H1 (cell line): Measurements from ENCODE around the gene EPN3. TPM values are rescaled to one million over a fixed set of nuclear protein-coding genes. Genes with fewer than 3 reads are reported as not detected.
A peak's percentile ranks its signal among the peaks of the same experiment; 100 is the strongest.

Source experiments
- CTCF ChIA-PET: fragments of 300-600 bp; sonication (Branson Sonifier 250); formaldehyde crosslinking; loops from one replicate; lab custom pipeline; 2021; ENCODE audit not compliant: partially characterized antibody; lab: Charles Lee
- POLR2A ChIA-PET: fragments of 300-600 bp; sonication (Branson Sonifier 250); formaldehyde crosslinking; loops from one replicate; lab custom pipeline; 2021; ENCODE audit warnings: inconsistent platforms; ENCODE audit not compliant: partially characterized antibody; lab: Charles Lee
- DNase-seq, 2 experiments: peaks; one replicate each; pipeline versions ENCODE4 v3.0.0 to v3.0.0-alpha.2; 2010 to 2022; ENCODE audit warnings: low spot score in 2 of 2, low read depth in 1 of 2, mixed read lengths in 1 of 2
- FAIRE-seq: peaks from 2 replicates; lab custom pipeline; 2011; peaks lifted over from hg19 to GRCh38; lab: Jason Lieb, UNC
- H2AFZ ChIP-seq: 2 replicates; pipeline ENCODE4 v1.8.1; 2012; ENCODE audit warnings: low read length, inconsistent platforms
- H2AK5ac ChIP-seq: 2 replicates; pipeline ENCODE4 v1.6.1; 2013; ENCODE audit warnings: low read depth, low read length
- H2BK120ac ChIP-seq: replicated peaks from 2 replicates; pipeline ENCODE3; 2013; ENCODE audit warnings: low read depth, low read length, inconsistent platforms
- H2BK12ac ChIP-seq: 2 replicates; pipeline ENCODE4 v1.6.1; 2013; ENCODE audit warnings: low read depth, low read length
- H2BK15ac ChIP-seq: 2 replicates; pipeline ENCODE4 v1.6.1; 2013; ENCODE audit warnings: low read length
- H2BK20ac ChIP-seq: 2 replicates; pipeline ENCODE4 v1.6.1; 2013; ENCODE audit warnings: low read length
- H2BK5ac ChIP-seq: 2 replicates; pipeline ENCODE4 v1.6.1; 2013; ENCODE audit warnings: low read depth, low read length
- H3K14ac ChIP-seq: 2 replicates; pipeline ENCODE4 v1.6.1; 2013; ENCODE audit warnings: inconsistent platforms; ENCODE audit not compliant: insufficient read length
- H3K18ac ChIP-seq: 2 replicates; pipeline ENCODE4 v1.6.1; 2013; ENCODE audit warnings: low read length; ENCODE audit errors: extremely low read depth
- H3K23ac ChIP-seq: 2 replicates; pipeline ENCODE4 v1.6.1; 2013; ENCODE audit warnings: inconsistent platforms; ENCODE audit not compliant: insufficient read length
- H3K23me2 ChIP-seq: 2 replicates; pipeline ENCODE4 v1.6.1; 2013; ENCODE audit warnings: low read depth, low read length
- H3K27ac ChIP-seq: 2 replicates; pipeline ENCODE4 v1.6.1; 2011; ENCODE audit warnings: low read depth, low read length, inconsistent platforms
- H3K27me3 ChIP-seq, 4 experiments: replicated peaks in 1 of 4; 1 replicate in 1 of 4; 2 replicates in 3 of 4; pipeline versions ENCODE4 v1.6.1 to v1.8.1; 2011 to 2013; ENCODE audit warnings: low read length in 3 of 4, mild to moderate bottlenecking in 3 of 4, inconsistent platforms in 2 of 4, mixed read lengths in 2 of 4, moderate library complexity in 1 of 4; ENCODE audit not compliant: control insufficient read depth in 3 of 4, insufficient read depth in 3 of 4; ENCODE audit errors: extremely low read depth in 1 of 4
- H3K36me3 ChIP-seq, 4 experiments: 2 replicates each; pipeline versions ENCODE4 v1.6.1 to v1.8.1; 2011 to 2013; ENCODE audit warnings: mild to moderate bottlenecking in 4 of 4, low read length in 3 of 4, moderate library complexity in 2 of 4, control low read depth in 1 of 4, inconsistent platforms in 1 of 4; ENCODE audit not compliant: insufficient read depth in 4 of 4, control insufficient read depth in 2 of 4
- H3K4ac ChIP-seq: replicated peaks from 2 replicates; pipeline ENCODE3; 2013; ENCODE audit warnings: low read length, low read depth, mixed read lengths, inconsistent platforms; ENCODE audit not compliant: insufficient read length
- H3K4me1 ChIP-seq, 4 experiments: replicated peaks in 1 of 4; 1 replicate in 1 of 4; 2 replicates in 3 of 4; pipeline versions ENCODE4 v1.6.1 to v1.8.1; 2011 to 2013; ENCODE audit warnings: low read length in 3 of 4, inconsistent platforms in 2 of 4, mixed read lengths in 1 of 4; ENCODE audit not compliant: insufficient read depth in 4 of 4, control insufficient read depth in 3 of 4
- H3K4me2 ChIP-seq, 2 experiments: 2 replicates each; pipeline versions ENCODE4 v1.6.1 to v1.8.1; 2011 to 2013; ENCODE audit warnings: low read depth in 2 of 2, low read length in 2 of 2, control low read depth in 1 of 2, inconsistent platforms in 1 of 2, mild to moderate bottlenecking in 1 of 2; ENCODE audit not compliant: insufficient read depth in 1 of 2
- H3K4me3 ChIP-seq, 4 experiments: fragments of 200-600, 300-600 bp in 1 of 4; sonication (generic), shearing (Covaris generic), sonication (Bioruptor Twin) in 1 of 4; 2 replicates each; pipeline versions ENCODE4 v1.5.1 to v1.8.1; 2011 to 2016; ENCODE audit warnings: low read length in 4 of 4, low read depth in 3 of 4, control low read depth in 2 of 4, inconsistent platforms in 2 of 4, mild to moderate bottlenecking in 2 of 4, mixed read lengths in 1 of 4, moderate library complexity in 1 of 4; ENCODE audit not compliant: insufficient read depth in 2 of 4; ENCODE audit errors: extremely low read depth in 1 of 4
- H3K56ac ChIP-seq: replicated peaks from 2 replicates; pipeline ENCODE3; 2013; ENCODE audit warnings: low read depth, mild to moderate bottlenecking, mixed read lengths, low read length, inconsistent platforms; ENCODE audit not compliant: insufficient read length
- H3K79me1 ChIP-seq: 2 replicates; pipeline ENCODE4 v1.6.1; 2013; ENCODE audit warnings: low read depth, low read length, control low read depth
- H3K79me2 ChIP-seq, 2 experiments: 2 replicates each; pipeline versions ENCODE4 v1.6.1 to v1.8.1; 2012 to 2013; ENCODE audit warnings: low read length in 2 of 2, mild to moderate bottlenecking in 2 of 2, inconsistent platforms in 1 of 2; ENCODE audit not compliant: insufficient read depth in 2 of 2, control insufficient read depth in 1 of 2
- H3K9ac ChIP-seq, 4 experiments: replicated peaks in 1 of 4; 1 replicate in 1 of 4; 2 replicates in 3 of 4; pipeline versions ENCODE4 v1.6.1 to v1.8.1; 2011 to 2013; ENCODE audit warnings: low read depth in 3 of 4, low read length in 3 of 4, control low read depth in 2 of 4, mild to moderate bottlenecking in 2 of 4, moderate library complexity in 2 of 4, inconsistent platforms in 1 of 4; ENCODE audit errors: extremely low read depth in 1 of 4
- H3K9me3 ChIP-seq, 2 experiments: 2 replicates each; pipeline versions ENCODE4 v1.6.1 to v1.8.1; 2012 to 2013; ENCODE audit warnings: mild to moderate bottlenecking in 2 of 2, moderate library complexity in 2 of 2, control low read depth in 1 of 2, inconsistent platforms in 1 of 2, low read depth in 1 of 2, low read length in 1 of 2, mixed read lengths in 1 of 2; ENCODE audit not compliant: insufficient read depth in 2 of 2
- H4K20me1 ChIP-seq, 2 experiments: replicated peaks in 1 of 2; 2 replicates each; pipeline versions ENCODE3 to v1.8.1; 2011 to 2013; ENCODE audit warnings: inconsistent platforms in 2 of 2, low read length in 2 of 2, mild to moderate bottlenecking in 1 of 2; ENCODE audit not compliant: insufficient read depth in 2 of 2, control insufficient read depth in 1 of 2
- H4K5ac ChIP-seq: 2 replicates; pipeline ENCODE4 v1.6.1; 2013; ENCODE audit warnings: low read length, low read depth, mixed read lengths, inconsistent platforms; ENCODE audit not compliant: insufficient read length
- H4K8ac ChIP-seq: 2 replicates; pipeline ENCODE4 v1.8.0; 2013; ENCODE audit warnings: mild to moderate bottlenecking, moderate library complexity, low read length, inconsistent platforms; ENCODE audit not compliant: insufficient read depth; ENCODE audit errors: extremely low read depth
- H4K91ac ChIP-seq: replicated peaks from 2 replicates; pipeline ENCODE3; 2013; ENCODE audit warnings: low read length, mixed read lengths, inconsistent platforms; ENCODE audit not compliant: insufficient read length
- BACH1 ChIP-seq: IDR thresholded peaks from 2 replicates; pipeline ENCODE4 v1.6.1; 2012; ENCODE audit warnings: low read length, improper control_type of control experiment
- SUZ12 ChIP-seq: fragments of 200-600 bp; sonication (generic); IDR thresholded peaks from 2 replicates; pipeline ENCODE4 v1.6.1; 2012; ENCODE audit warnings: mild to moderate bottlenecking, inconsistent platforms, low read length, moderate library complexity, mixed read lengths
- WGBS, 2 experiments: shearing (Covaris generic) in 1 of 2; methylation state at CpG; one replicate each; pipeline versions ENCODE4 v1.1.6 to v1.1.7; 2013 to 2015; ENCODE audit warnings: low lambda C conversion rate in 2 of 2, mixed read lengths in 2 of 2, inconsistent platforms in 1 of 2, low coverage in 1 of 2, missing lambda C conversion rate in 1 of 2; ENCODE audit not compliant: insufficient replicate concordance in 2 of 2, insufficient coverage in 1 of 2, insufficient read length in 1 of 2; ENCODE audit errors: extremely low coverage in 1 of 2, missing lambda C conversion rate in 1 of 2; 5-methylcytosine and 5-hydroxymethylcytosine counted together
- polyA plus RNA-seq, 7 experiments: library from polyadenylated mRNA; depleted of rRNA in 3 of 7; stranded (reverse) in 5 of 7; unstranded in 2 of 7; fragments of >200 nt in 5 of 7; fragments of 200-250 nt in 2 of 7; gene quantifications; 1 replicate in 5 of 7; 2 replicates in 1 of 7; 4 replicates in 1 of 7; pipeline versions ENCODE4 v1.2.1 to v1.2.3, GENCODE V29; 2011 to 2013; ENCODE audit warnings: missing spikeins in 2 of 7, mixed read lengths in 2 of 7
- total RNA-seq: library from RNA; stranded (reverse); fragmentation: NEBNext Ultra II Directional; extraction: Animal tissue kit (Norgen Biotek cat#: 25700); gene quantifications from 2 replicates; pipeline ENCODE4 v1.2.1, GENCODE V29; 2021
- TF ChIP-seq, protein P1 (sequence below), 3 experiments: IDR thresholded peaks; 1 replicate in 2 of 3; 2 replicates in 1 of 3; pipeline versions ENCODE4 v1.5.1 to v1.6.1; 2011; ENCODE audit warnings: low read length in 3 of 3, mild to moderate bottlenecking in 3 of 3, inconsistent platforms in 2 of 3, low read depth in 1 of 3, moderate library complexity in 1 of 3; ENCODE audit not compliant: insufficient read depth in 1 of 3; ENCODE audit errors: control extremely low read depth in 1 of 3

Gene EPN3
- total and polyA plus RNA-seq, 2 of the 8 experiments (the other 6 are each of a cell fraction or from before 2014, with no cell fraction given) = 6.7 to 7.9 TPM

DNA sequence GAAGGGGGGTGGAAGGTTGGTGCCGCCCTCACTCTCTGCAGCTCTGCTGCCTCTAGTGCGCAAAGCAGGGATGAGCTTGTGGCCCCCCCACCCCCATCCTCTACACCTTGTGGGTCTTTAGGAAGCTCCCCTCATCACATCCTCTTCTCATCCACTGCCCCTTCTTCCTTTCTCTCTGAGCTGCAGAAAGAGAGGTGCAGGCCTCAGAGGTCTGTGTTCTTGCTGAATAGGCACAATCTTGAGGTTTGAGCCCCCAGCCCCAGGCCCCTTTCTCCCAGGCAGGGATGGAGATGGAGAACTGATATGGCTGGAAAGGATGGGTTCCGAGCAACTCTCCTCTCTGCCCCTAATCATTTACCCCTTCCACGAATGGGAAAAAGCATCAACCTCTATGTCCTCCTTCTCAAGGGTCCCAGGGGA, 30.6 kb downstream of the EPN3 start:
- no peak overlapping the region for H4K91ac ChIP-seq
- no peak overlapping the region for H2BK15ac ChIP-seq
- no peaks in the 10 kb centered on the region for H3K79me1 ChIP-seq
- H3K56ac ChIP-seq = no peak overlapping the region
- H3K9ac ChIP-seq = no peak overlapping the region
- peaks cover 0 to 36% (median 21%) of the 10 kb centered on the region in 4 experiments; a peak in 6 of 7 replicates for H3K4me1 ChIP-seq
- H2BK120ac ChIP-seq = no peak overlapping the region
- H3K27ac ChIP-seq = no peak overlapping the region
- H3K23me2 ChIP-seq = peaks cover 17% of the 10 kb centered on the region; the same call in 1 of the 2 replicates
- H3K4me2 ChIP-seq = peak overlapping the region; percentile 75 to 82; a peak in 2 of 4 replicates
- H3K9me3 ChIP-seq = no peaks in the 10 kb centered on the region
- H4K8ac ChIP-seq = no peak overlapping the region
- H2AFZ ChIP-seq = no peak overlapping the region
- no peak overlapping the region for H3K18ac ChIP-seq
- ChIA-PET CTCF (interaction anchor here (0.9 to 7.2 kb wide), 16 partner anchors 12 to 220 kb away, joined by 3 to 89 read pairs (median 6); no protein-coding TSS in a partner anchor), POLR2A (interaction anchor here (0.6 to 2.2 kb wide), 8 partner anchors 7 to 304 kb away, joined by 3 to 5 read pairs (median 4); no protein-coding TSS in a partner anchor)
- H3K79me2 ChIP-seq = no peaks in the 10 kb centered on the region
- no peak overlapping the region for H4K5ac ChIP-seq
- H3K36me3 ChIP-seq = no peaks in the 10 kb centered on the region
- TF ChIP-seq BACH1 (no peak), SUZ12 (peak; percentile 0; the same call in 1 of the 2 replicates)
- TF ChIP-seq, protein P1, sequence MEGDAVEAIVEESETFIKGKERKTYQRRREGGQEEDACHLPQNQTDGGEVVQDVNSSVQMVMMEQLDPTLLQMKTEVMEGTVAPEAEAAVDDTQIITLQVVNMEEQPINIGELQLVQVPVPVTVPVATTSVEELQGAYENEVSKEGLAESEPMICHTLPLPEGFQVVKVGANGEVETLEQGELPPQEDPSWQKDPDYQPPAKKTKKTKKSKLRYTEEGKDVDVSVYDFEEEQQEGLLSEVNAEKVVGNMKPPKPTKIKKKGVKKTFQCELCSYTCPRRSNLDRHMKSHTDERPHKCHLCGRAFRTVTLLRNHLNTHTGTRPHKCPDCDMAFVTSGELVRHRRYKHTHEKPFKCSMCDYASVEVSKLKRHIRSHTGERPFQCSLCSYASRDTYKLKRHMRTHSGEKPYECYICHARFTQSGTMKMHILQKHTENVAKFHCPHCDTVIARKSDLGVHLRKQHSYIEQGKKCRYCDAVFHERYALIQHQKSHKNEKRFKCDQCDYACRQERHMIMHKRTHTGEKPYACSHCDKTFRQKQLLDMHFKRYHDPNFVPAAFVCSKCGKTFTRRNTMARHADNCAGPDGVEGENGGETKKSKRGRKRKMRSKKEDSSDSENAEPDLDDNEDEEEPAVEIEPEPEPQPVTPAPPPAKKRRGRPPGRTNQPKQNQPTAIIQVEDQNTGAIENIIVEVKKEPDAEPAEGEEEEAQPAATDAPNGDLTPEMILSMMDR (IDR thresholded peaks at IDR 0.05; ENCODE audit: control extremely low read depth in 1 of 3, insufficient read depth in 1 of 3, low read depth in 1 of 3, low read length in 3 of 3) = peak in 2 of 3 experiments; percentile 5 to 8; a peak in 2 of 4 replicates
- H3K4ac ChIP-seq = no peak overlapping the region
- H2BK5ac ChIP-seq = no peak overlapping the region
- no peak overlapping the region for H2BK20ac ChIP-seq
- DNase-seq (no peak), FAIRE-seq (no peak)
- WGBS, 2 experiments = 39% methylated on average over 3 of the region's 4 CpGs; no CpG with 5 or more reads in 1 of the 2 experiments
- no peak overlapping the region for H3K14ac ChIP-seq
- H2BK12ac ChIP-seq = 0 out of 2 replicates have a peak overlapping the region, but pooled peaks have one; percentile 27
- H3K4me3 ChIP-seq = peak overlapping the region in 1 of 4 experiments; percentile 63; a peak in 1 of 8 replicates
- peaks cover 27 to 73% (median 64%) of the 10 kb centered on the region in 4 experiments for H3K27me3 ChIP-seq
- H4K20me1 ChIP-seq = peaks cover 7 to 9% of the 10 kb centered on the region in 2 experiments
- H2AK5ac ChIP-seq = no peak overlapping the region
- no peak overlapping the region for H3K23ac ChIP-seq
